ENCODE measurements around the gene ETFA.

DNA sequence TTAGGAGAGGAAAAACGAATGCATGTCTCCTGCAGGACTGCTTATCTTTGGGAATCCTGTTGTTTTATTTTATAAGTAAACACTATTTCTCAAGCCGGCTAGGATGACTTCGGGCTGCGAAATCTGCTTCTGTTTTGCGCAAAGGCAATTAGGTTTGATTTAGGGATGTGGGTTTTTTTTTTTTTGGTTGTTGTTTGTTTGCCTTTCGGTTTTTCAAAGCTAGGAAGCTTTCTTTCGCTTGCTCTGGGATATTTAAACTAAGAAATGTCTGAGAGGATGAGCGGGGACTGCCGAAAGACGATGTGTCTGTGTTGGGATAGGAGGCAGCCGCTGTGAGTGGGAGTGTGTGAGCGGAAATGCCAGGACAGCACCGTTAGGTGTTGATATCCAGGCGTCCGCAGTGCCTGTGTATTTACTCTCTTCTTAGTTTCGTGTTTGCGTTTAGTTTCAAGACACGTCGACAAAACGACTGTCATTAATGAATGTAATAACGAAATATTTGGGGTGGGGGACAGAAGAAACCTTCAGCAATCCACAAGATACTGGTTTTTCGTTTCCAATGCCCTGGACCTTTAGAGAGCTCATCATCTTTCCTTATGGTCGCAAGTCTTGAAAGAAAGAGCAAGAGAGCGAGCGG lies 25.9 kb upstream of the ETFA start:
- TF ChIP-seq, protein P1, sequence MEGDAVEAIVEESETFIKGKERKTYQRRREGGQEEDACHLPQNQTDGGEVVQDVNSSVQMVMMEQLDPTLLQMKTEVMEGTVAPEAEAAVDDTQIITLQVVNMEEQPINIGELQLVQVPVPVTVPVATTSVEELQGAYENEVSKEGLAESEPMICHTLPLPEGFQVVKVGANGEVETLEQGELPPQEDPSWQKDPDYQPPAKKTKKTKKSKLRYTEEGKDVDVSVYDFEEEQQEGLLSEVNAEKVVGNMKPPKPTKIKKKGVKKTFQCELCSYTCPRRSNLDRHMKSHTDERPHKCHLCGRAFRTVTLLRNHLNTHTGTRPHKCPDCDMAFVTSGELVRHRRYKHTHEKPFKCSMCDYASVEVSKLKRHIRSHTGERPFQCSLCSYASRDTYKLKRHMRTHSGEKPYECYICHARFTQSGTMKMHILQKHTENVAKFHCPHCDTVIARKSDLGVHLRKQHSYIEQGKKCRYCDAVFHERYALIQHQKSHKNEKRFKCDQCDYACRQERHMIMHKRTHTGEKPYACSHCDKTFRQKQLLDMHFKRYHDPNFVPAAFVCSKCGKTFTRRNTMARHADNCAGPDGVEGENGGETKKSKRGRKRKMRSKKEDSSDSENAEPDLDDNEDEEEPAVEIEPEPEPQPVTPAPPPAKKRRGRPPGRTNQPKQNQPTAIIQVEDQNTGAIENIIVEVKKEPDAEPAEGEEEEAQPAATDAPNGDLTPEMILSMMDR (IDR thresholded peaks at IDR 0.05; ENCODE audit: low read depth, low read length): no peak
- TF ChIP-seq EZH2phosphoT487 (IDR thresholded peaks at IDR 0.05; ENCODE audit: low read depth): no peak
